Stimulated activated CD4-positive, alpha-beta T cell treated with anti-CD3 and anti-CD28 coated beads, Interleukin-4, amount 100 ng/mL, for 4 hours (primary cell): ENCODE measurements around the gene SOX10.
"Not testable (repeated sequence)": the region's sequence is repeated elsewhere in the genome, so short reads cannot be mapped to it uniquely, and the experiment has no call there.

Experiments
- DNase-seq, 2 experiments: peaks; one replicate each; pipeline ENCODE4 v3.0.0-alpha.2; 2020

The SOX10 gene

DNA sequence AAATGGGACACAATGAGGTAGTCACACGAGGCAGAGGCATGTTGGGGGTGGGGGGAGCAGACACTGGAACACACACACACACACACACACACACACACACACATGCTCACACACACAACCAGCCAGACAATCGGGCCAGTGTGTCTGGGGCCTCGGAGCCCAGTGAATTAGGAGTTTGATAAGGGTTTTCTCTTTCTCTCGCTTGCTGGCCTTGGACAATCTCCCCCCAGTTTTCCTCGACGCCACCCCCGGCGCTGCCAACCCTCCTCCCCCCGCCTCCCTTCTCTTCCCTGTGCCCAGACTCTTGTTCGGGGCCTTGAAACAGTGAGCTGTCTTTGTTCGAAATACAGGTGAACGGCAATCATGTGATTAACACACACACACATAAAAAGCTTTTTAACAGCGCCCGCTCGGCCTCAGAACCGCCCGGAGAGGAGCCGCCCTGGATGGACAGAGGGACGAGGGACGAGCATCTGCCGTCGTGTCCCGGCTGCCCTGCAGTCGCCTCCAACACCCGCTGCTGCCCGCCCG, 1.5 kb upstream of the SOX10 start:
- DNase-seq: no peak

DNA sequence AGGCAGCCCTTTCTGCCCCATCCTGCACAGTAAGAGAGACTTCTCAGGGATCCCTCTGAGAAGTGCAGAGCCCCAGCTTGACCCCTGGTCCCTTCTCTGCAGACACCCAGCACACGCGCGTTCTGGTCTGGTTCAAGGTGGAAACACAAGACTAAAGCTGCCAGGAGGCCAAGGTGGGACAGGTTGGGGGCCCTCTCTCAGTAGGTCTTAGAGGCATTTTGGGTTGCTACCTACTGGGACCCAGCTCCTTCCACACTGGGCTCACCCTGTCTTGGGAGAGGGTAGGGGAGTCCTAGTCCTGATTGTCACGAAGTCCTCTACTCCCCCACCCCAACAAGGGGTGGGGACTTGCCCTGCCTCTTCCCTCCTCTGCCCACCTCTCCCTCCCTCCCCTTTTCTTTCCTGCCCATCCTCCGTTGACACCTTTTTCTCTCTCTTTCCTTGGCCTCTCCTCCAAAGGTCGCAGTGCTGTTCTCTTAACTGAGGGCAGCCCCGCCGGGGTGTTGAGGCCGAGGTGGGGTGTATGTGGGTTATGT, 763 bp upstream of the SOX10 start:
- no peak for DNase-seq

DNA sequence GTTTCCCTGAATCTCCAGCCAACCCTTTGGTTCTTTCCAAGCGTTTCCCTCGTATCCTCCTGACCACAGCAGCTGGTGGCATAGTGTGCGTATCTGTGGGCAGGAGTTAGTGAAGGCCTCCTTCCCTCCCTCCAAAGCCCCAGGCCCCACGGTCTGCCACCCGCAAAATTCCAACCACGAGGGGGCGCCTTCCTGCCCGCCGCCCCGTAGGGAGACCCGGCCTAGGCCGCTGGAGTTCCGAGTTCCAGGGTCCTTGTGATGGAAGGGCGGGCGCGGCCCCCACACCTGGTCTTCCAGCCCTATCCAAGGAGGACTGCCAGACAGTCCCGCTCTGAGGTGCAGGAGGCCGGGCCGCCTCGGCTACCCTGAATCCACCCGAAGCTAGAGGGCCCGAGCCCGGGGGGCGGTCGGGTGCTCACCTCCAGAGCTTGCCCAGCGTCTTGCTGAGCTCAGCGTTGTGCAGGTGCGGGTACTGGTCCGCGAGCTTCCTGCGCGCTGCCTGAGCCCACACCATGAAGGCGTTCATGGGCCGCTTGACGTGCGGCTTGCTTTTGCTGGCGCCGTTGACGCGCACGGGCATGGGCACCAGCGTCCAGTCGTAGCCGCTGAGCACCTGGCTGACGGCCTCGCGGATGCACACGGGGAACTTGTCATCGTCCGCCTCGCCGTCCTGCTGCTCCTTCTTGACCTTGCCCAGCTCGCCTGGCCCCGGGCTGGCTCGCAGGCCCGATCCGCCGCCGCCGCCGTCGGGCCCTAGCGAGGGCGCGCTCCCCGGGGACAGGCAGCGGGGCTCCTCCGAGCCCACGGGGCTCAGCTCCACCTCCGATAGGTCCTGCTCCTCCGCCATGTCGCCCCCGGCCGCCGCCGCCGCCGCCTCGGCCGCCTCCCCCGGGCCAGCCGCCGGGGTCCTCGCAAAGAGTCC, 1.2 kb downstream of the SOX10 start:
- DNase-seq: no peak

DNA sequence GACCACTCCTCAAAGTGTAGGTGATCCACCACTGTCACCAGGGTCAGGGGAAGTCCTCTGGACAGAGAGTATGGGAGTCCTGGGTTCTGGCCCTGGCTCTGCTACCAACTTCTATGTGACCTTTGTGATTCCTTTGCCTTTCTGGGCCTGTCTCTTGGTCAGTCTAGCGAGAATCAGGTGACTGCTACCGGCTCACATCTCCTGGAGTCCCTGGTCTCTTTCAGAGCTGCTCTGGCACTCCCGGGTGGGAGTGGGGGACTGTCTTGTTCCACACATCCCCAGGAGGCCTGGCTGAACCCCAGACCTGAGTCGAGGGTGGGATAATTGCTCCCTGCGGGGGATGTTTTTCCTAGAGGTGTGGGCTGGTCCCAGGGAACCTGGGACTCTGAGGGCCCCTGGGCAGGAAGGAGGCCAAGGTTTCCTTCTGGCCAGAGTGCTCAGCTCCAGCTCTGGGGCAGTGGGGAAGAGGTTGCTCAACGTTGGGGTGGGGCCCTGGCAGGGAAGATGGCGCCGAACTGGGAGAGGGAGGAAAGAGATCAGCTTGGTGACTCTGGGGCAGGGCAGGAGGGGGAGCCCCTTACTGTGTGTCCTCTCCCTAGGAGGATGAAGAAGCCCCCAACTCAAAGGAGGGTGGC, 2.1 kb downstream of the SOX10 start:
- no peak for DNase-seq

DNA sequence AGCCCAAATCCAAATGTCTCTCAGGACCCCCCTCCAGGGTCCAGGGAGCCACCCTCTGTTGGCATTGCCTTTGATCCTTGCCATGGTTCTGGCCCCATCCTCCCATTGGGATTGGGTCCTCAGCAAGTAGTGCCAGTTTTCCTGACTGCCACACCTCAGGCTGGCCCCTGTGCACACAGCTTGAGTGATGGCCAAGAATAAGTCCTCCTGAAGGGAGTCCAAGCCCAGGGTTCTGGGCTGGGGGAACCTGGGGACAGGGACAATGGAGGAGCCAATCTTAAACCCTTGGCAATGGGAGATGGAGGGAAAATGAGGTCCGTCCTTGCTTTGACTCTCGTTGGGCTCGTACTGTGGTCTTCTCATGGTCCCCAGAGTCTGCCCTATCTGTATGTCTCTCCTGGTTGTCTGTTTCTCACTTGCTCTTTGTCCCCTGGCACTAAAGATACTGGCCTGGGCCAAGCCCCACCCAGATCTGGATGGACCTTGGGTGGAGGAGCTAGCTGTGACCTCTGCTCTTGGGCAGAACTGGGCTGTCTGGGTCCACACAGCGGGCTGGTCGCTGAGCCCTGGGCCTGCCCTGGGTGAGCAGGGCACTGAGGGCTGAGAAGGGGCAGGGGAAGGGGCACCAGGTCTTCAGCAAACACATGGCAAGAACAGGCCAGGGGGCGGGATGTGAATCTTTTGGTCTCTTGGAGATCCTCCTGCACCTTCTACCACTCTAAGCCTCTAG, 2.9 kb downstream of the SOX10 start:
- no peak for DNase-seq

DNA sequence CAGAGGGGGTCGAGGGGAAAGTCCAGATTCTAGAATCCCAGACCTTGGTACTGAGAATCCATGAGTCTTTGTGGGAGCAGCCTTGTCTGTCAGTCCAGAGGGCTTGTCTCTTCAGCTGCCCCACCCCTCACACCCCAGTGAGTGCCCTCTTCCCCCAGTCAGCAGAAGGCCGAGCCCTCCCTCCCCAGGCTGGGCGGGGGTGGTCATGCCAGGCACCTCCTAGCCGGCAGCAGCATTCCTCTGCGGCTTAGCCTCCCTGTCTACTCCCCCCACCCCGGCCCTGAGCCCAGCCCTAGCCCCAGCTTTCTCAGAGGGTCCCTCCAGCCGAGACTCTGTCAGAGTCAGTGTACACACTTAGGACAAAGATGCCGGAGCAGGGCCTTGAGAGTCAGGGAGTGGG, 4.6 kb downstream of the SOX10 start:
- no peak for DNase-seq

DNA sequence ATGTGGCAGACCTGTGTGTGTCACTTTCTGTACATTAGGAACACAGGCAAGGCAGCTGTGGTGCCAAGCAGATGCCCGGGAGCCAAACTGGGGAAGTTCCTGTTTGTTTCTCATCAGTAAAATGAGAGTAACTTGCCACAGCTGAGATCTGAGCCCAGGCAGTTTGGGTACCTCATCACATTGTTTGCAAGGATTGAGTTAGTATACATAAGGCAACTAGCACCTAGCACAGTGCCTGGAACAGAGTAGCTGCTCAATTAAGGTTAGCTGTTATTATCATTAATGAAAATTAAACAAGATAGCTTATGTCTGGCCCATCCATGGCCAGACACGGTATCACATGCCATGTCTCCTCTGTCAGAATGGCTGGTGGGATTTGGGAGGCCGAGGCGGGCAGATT, 7.8 kb downstream of the SOX10 start:
- DNase-seq: no peak

DNA sequence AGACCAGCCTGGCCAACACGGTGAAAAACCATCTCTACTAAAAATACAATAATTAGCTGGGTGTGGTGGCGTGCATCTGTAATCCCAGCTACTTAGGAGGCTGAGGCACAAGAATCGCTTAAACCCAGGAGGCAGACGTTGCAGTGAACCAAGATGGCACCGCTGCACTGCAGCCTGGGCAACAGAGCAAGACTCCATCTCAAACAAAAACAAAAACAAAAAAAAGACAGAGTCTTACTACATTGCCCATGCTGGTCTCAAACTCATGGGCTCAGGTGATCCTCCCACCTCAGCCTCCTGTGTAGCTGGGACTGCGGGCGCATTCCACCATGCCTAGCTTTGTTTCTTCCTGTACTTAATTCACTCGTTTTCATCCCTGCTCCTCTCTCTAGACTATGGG, 8.3 kb downstream of the SOX10 start:
- DNase-seq: not testable (repeated sequence)

DNA sequence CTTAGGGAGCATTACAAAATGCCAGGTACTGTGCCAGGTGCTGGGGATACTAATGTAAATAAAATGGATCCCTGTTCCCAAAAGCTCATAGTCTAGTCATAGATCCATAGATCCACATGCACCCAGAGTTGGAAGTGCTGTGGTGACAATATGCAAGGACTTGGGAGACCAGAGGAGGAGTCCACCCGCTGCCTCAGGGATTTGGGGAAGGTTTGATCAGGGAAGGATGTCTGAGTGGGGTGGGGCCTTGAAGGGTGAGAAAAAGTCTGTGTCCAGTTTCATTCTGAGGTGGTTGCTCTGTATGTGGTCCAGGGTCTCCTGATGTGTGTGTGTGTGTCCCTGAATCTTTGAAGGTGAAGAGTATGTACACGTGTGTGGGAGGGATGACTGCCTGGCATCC, 9.2 kb downstream of the SOX10 start:
- DNase-seq: no peak

DNA sequence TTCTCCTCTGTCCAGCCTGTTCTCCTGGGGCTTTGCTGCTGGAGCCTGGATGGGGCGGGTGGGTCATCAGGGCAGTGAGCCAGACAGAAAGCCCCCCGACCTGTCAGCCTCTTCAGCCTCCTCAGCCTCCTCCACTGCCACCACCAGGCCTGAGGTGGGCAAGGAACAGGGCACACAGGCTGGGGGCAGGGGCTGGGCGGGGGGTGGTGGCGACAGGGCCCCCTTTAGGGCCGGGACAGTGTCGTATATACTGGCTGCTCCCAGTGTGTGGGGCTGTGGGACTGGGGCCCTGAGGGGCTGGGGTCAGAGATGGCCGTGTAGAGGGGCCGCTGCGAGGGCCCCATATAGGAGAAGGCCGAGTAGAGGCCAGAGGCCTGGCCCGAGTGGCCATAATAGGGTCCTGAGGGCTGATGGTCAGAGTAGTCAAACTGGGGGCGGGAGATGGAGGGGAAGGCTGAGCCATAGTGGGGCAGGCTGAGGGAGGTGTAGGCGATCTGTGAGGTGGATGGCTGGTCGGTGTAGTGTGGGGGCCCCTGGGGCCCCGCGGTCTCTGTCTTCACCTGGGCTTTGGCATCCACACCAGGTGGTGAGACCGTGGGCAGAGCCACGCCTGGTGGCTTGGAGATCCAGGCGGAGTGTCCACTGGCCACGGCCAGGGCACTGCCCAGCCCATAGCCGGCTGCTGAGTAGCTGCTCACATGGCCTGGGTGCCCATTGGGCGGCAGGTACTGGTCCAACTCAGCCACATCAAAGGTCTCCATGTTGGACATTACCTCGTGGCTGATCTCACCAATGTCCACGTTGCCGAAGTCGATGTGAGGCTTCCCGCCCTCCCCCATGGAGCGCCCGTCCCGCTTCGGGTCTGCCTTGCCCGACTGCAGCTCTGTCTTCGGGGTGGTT, 10.8 kb downstream of the SOX10 start:
- DNase-seq: no peak

DNA sequence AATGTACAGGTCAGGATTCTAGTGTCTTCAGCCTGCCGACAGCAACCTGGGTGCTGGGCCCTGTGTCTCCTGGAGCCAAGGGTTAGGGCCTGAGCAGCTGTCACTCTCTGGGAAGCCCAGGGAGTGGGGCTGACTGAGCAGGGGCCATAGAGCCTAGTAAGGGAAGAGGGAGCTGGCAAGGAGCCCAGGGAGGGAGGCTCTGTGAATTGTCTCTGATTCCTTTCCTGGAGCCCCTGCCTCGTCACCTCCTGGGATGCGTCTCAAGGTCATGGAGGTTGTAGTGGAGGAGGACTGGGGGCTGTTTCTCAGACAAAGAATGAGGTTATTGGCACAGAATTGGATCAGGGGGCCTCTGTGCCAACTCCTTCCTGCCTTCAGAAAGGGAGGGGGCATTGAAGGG, 11.8 kb downstream of the SOX10 start:
- DNase-seq: no peak

DNA sequence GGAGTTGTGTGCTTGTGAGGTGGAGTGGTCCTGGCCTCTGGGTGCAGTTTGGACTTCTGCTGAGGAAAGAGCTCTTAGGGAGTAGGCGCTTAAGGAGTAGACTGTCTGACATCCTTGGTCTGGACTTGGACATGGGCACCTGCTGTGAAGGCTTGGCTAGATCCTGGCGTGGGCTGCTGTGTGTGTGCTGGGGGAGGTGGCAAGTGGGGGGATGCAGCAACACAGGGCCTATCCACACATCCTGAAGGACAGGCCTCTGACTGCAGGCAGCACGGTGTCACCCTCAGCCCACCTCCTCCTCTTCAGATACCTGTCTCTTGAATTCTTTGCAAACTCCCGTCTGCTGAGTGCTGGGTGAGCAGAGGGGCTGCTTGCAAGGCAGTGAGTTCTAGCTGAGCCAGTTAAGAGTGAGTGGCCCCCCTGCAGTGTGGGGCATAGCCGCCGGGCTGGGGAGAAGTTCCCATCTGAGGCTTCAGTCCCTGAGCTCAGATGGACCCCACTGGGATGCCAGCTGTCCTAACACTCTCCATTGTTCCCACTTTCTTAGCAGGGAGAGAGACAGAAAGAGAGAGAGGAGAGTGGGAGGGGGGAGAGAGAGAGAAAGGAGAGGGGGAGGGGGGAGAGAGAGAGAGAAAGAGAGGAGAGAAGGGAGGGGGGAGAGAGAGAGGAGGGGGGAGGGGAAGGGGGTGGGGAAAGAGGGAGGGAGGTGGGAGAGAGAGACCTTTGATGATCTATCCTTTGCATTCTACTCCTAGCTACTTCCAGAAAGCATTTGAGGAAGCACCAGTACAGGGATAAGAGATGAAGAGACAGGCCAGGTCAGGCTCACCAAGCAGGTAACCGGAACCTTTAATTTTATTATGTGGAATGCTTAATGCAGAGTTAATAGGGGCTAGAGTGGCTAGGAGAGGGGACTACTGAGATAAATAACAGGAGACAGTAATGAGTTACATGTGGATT, 12.6 kb downstream of the SOX10 start:
- DNase-seq: no peak

DNA sequence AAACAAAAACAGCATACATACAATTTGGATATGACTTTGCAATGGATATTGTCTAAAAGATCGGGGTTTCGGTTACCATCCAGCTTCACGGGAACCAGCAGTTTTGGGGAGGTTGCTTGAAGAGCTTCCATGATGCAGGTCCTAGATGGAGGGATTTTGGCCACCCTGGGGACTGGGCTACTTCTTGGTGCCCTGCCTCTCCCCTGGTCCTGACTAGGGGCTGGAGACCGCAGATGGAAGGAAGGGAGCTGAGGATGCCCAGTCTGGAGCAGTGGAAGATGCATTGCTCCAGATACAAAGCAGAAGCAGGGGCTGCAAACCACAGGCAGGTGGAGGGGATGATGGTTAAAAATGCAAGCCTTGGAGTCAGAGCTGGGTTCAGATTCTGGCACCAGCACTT, 13.5 kb downstream of the SOX10 start:
- DNase-seq: no peak

DNA sequence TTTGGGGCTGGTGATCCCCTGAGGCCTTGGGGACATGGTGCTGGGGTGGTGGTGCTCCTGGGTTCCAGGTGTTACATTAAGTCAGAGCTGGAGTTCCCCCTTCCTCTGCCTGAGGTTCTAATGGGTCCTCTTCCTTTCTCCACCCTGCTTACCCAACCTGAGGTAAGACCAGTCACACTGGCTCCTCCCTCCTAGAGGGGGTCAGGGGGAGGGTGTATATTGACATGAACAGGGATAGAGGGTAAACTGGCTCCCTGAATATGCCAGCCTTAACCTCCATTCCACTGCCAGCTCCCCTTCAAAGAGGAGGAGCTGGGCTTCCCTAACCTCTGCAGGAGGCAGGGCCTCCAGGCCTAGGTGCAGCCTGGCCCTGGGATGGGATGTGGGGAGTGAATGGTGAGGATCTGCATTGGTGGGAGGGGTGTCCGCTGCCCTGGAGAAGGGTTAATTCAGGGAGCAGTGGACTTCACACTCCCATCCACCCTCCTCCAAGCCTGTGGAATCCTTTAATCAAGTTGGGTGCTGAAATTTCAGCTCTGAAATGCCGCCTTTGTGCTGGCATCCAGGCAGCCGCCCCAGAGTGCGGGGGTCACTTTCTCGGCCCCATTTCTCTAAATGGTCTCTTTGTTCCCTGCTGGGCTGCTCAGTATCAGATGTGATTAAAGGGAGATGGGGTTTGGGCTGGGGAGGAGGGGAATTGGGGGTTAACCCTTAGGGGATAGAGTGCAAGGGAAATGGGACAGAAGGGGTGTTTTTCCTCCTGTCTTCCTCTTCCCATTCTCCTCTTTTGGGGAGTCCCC, 15.7 kb downstream of the SOX10 start:
- DNase-seq: no peak

DNA sequence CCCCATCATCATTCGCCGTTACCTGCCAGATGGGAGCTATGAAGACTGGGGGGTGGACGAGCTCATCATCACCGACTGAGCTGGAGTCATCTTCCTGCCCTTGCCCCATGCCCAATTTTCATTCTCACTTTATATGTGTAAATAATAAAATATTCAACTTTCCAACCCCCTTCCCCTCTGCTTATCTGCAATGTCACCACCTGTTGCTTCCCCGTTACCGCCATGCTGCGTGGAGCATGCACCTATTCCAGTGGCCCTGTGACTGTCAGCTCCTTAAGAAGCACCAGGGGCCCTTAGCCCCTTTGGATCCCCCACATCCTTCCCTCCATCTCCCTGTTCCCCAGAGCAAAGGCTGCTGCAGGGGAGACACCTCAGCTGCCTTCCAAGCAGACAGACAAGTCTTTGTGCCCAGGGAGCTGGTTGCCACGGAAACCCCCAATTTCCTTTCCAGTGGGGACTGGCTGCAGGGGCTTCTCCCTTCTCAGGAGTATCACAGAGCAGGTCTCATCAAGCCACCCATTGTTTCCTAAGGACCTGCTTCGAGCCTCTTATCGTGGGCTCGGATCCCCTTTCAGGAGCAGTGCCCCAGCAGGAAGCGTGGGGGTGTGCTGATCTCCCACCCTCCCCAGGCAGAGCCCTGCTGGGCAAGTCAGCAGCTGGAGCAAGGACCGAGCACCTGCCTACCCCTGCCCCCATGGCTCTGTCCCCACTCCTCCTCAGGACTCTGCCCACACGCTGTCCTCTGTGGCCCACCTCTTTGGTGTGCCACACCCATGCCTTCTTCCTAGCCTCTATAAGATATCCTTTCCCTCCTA, 16.5 kb downstream of the SOX10 start:
- DNase-seq: no peak

DNA sequence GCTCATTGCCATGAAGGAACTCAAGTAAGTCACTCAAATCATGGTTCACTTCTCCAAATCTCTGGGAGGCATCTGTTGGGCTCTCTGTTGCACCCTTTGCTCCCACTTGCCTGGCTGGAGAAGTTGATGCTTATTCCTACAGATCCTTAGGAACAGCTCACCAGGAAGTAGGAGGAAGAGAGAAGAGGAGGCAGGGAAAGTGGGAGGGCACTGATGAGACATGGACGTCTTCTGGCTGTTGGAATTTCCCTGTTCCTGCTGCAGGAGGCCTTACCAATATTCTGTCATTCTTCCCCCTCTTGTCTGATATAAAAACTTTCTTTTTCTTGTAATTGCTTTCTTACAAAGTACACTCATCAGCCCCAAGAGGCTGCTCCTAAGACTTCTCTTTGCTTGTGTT, 17.2 kb downstream of the SOX10 start:
- no peak for DNase-seq

DNA sequence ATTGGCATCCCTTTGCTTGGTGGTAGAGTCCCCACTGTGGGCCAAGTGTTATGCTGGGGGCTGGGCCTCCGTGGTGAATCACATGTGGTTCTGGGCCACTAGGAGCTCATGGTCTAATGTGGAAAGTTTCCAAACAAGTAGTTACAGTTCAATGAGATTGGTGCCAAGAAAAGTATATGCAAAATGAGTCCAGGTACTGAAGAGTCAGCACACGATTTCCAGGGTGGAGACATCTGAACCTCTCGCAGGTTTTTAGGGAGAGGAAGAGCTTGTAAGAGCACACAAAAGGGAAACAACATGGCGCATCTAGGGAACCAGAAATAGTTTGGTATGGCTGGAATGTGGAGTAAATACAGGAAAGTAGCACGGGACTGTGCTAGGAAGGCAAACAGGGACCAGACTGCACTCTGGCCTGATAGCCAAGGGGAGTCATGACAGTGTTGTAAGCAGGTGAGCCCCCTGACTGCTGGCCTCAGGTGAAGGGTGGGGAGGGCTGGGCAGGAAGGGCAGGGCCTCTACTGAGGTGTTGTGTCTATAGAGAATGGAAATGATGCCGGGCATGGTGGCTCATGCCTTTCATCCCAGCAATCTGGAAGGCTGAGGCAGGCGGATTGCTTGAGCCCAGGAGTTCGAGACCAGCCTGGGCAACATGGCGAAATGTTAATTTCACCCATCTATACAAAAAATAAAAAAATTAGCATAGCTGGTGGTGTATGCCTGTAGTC, 18.3 kb downstream of the SOX10 start:
- no peak for DNase-seq

DNA sequence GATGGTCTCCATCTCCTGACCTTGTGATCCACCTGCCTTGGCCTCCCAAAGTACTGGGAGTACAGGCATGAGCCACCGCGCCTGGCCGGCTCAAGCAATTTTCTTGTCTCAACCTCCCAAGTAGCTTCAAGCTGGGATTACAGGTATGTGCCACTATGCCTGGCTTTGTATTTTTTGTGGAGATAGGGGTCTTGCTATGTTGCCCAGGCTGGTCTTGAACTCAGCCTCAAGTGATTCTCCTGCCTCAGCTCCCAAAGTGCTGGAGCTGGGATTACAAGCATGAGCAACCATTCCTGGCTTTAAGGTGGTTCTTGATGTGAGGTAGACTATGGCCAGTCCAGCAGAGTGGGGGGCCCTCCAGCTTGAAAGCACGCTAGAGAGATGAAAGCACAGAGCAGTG, 23.3 kb downstream of the SOX10 start:
- DNase-seq: no peak
